HG02840 (cell line): Measurements from ENCODE around the gene ALKBH3.

ENCODE experiments used
- ATAC-seq: cut with Tn5 transposase; IDR thresholded peaks from one replicate; pipeline ENCODE4 v1.9.1; 2021; ENCODE audit warnings: mild to moderate bottlenecking, moderate library complexity, moderate number of reproducible peaks; ENCODE audit not compliant: unreplicated experiment, low FRiP score

Gene ALKBH3

DNA sequence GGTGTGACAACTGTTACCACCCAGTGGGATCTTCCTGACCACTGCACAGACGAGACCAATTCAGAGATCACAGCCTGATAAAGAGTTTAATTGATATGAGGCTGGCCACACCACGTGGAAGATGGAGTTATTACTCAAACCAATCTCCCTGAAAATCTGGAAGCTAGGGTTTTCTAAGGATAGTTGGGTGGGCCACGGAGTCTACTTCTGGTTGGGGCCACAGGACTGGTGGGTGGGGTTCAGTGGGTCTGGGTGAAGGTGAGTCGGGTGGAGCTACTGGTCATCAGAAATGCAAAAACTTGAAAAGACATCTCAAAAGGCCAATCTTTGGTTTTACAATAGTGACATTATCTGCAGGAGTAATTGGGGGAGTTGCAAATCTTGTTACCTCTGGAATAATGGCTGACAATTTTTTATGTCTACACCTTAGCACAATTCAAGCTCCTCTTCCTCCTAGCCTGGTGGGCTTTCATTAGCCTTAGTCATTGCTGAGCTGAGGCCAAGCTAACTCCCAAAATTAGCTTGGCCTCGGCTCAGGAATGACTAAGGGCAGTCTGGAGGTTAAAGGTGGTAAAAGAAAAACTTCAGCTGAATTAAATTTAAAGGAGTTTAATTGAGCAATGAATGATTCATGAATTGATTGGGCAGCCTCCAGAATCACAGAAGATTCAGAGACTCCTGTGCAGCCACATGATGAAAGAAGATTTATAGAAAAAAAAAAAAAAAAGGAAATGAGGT is 74.9 kb downstream of the ALKBH3 start:
- no peak for ATAC-seq

DNA sequence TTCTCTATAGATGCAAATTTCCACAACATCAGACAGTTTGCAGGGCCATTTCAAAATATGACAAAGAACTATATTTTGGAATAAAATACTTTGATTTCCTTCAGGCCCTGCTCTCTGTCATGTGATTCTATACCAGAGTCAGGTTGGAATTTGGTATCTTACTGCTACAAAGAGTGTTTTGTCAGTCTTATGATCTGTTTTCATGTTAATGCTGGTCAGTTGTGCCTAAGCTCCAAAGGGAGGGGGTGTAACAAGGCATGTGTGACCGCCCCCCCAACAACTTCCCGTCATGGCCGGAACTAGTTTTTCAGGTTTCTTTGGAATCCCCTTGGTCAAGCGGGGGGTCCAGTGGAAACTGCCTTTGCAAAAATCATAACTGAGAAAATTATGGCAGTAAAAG is 76.9 kb downstream of the ALKBH3 start:
- ATAC-seq, result no peak

DNA sequence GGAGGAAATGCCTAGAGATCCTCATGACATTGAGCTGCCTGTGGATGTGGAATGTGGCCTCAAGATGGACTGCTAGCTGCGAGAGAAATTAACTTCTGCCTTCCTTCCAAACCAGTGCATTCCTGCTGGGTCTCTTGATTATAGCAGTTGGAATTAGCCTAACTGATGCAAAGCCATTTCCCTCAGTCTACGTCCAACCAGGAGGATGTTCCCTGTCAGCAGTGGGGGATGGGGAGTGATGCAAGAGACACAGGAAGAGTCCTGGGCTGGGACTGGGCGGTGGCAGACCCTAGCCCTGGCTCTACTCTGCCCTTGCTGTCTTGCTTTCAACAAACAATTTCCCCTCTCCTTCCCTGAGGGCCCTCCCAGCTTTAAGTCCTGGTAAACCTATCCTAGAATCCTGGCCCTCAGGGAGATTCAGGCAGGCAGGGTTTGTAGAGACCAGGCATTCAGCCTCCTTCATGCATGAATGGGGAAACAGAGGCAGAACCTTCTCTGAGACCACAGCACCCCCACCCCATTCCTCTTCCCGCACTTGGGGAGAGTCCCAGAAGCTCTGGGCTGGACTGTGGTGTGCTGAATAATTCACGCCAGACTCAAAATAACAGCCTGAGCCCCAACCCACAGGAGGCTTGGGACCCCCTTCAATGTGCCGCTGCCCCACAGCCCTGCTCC is 78.8 kb downstream of the ALKBH3 start:
- ATAC-seq, result no peak

DNA sequence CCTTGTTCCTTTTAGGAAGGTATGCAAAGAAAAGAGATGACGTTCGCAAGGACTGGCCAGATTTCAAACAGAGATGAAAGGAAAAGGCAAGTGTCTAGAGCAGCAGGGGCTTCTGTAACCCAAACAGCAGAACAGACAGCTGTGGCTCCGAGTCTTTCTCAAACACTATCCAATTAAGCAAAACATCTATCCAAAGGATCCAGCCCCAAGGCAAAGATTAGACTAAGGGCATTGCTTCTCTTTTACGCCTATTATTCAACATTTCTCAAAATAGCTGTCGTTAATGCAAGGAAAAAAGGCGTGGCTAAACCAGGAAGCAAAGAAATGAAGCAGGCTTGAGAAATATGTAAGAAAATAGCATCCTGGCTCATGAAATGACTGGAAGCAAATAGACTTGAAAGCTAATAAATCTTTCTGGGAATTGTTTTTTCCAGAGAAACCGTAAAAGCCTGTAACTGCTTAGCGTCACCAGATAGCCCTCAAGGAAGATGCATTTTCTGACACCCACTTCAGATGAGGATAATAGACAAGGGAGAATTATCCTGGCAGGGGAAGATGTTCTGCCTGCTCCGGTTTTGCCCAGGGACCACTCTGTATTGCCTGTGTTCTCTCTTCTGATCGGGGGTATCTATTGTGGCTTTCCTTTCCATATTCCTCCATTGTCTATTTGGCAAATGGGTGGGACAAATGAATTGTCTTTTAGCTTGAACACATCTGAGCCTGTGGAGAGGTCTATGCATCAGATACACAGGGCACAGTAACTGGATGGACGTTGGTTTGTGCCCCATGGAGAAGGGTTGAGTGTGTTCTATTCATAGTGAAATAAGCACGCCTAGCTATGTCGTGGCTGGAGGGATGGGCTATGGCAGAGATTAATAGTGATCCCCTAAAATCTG is 82.0 kb downstream of the ALKBH3 start:
- no peak for ATAC-seq

DNA sequence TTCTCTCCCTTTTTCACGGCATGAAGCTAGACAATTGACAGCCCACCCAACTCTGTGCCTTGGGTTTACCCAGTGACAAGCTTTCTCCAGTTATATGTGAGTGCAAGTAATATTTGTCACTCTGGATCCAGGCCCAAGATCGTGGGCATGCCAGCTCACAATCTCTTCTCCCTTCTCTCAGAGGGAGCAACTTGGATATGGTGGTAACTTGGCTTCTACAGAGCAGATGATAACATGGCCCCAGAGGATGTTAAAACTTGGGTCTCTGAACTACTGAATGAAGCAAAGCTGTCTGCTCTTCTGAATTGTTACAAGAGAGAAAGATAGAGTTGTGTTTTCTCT is 82.6 kb downstream of the ALKBH3 start:
- no peak for ATAC-seq

DNA sequence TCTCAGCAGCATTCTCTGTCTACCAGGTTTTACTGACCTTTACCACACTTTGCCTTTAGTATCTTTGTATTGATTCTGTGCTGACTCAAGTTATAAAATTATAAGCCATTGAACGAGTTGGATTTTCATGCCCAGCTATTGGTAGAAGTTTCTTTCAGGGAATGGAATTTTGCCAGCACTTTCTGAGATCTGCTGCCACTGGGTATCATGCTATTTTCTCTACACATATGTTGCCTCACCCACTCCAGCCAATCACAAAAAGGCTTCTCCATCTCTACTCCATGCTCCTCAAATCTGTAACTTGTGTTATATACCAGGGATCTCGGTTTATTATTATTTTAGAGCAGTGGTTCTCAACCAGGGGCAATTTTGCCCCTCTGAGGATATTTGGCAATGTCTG is 87.0 kb downstream of the ALKBH3 start:
- no peak for ATAC-seq

DNA sequence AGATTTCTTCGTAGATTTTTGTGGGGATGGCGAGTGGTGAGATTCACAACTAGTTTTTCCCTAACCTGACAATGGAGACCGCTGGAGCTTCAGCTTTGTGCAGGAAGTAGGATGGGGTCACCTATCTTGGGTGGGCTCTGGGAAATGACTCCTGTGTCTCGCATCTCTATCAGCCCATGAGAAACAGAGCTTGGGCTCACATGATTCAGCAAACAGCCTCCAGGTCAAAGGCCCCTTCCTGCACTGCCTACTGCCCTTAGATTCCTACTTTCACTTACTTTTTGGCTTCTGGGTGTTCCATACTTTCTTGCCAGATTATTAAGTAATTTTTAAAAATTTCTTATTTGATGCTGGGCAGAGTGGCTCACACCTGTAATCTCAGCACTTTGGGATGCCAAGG is 88.1 kb downstream of the ALKBH3 start:
- ATAC-seq, result no peak

DNA sequence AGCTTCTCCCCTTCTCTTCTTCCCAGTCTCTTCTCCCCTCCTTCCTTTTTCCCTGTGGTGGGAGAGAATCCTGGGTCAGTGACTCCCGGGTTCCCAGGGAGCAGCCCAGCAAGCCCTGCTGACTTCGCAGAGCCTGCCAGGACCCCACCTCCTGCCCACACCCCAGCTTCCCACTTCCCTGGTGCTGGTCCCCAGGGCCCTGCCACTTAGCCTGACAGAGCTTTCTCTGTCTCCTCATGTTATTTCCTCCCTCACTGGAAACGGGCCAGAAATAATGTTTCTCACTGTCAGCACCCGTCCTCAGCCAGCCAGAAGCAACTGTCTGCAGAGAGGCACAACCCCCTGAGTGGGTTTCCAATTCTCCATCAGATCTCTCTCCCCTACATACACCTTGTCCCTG is 88.9 kb downstream of the ALKBH3 start:
- ATAC-seq, result no peak
